HG02973 (cell line): ENCODE results near the gene CALHM2.

Source experiments
- ATAC-seq: cut with Tn5 transposase; IDR thresholded peaks from one replicate; pipeline ENCODE4 v1.9.1; 2021; ENCODE audit warnings: moderate library complexity; ENCODE audit not compliant: unreplicated experiment

Gene CALHM2

GRCh38 chr10:103476046-103476768 lies 24.0 kb upstream of the CALHM2 start:
- peak; percentile 36 for ATAC-seq

GRCh38 chr10:103475437-103475836 lies 23.3 kb upstream of the CALHM2 start:
- ATAC-seq: no peak

GRCh38 chr10:103474077-103474476 lies 21.9 kb upstream of the CALHM2 start:
- no peak for ATAC-seq

GRCh38 chr10:103473261-103473671 lies 21.1 kb upstream of the CALHM2 start:
- ATAC-seq: no peak

- no peak for ATAC-seq
Observed at GRCh38 chr10:103472005-103472404, 19.8 kb upstream of the CALHM2 start.

- peak; percentile 69 for ATAC-seq
Observed at GRCh38 chr10:103470761-103471653, 18.8 kb upstream of the CALHM2 start.

GRCh38 chr10:103469201-103469600 lies 17.0 kb upstream of the CALHM2 start:
- ATAC-seq: no peak

- ATAC-seq: no peak
Observed at GRCh38 chr10:103467406-103467805, 15.2 kb upstream of the CALHM2 start.

- no peak for ATAC-seq
Observed at GRCh38 chr10:103466734-103467133, 14.6 kb upstream of the CALHM2 start.

- ATAC-seq: no peak
Observed at GRCh38 chr10:103465411-103466179, 13.4 kb upstream of the CALHM2 start.

- no peak for ATAC-seq
Observed at GRCh38 chr10:103463499-103463898, 11.3 kb upstream of the CALHM2 start.

GRCh38 chr10:103459615-103460014 lies 7.4 kb upstream of the CALHM2 start:
- ATAC-seq: no peak

GRCh38 chr10:103458720-103459119 lies 6.5 kb upstream of the CALHM2 start, which contains the start of gene CALHM1:
TSS of gene CALHM1 (minus strand) at chr10:103458900. CDS start at chr10:103458751, 149 bp downstream.
- ATAC-seq: no peak

- no peak for ATAC-seq
Observed at GRCh38 chr10:103457896-103458583, 5.9 kb upstream of the CALHM2 start.

GRCh38 chr10:103457176-103457712 lies 5.1 kb upstream of the CALHM2 start:
- ATAC-seq: no peak

GRCh38 chr10:103456074-103456660 lies 4.0 kb upstream of the CALHM2 start:
- ATAC-seq: no peak

- ATAC-seq: no peak
Observed at GRCh38 chr10:103455235-103455634, 3.1 kb upstream of the CALHM2 start.

GRCh38 chr10:103454026-103454425 lies 1.9 kb upstream of the CALHM2 start:
- ATAC-seq: no peak

GRCh38 chr10:103452506-103453230 lies 498 bp upstream of the CALHM2 start:
- ATAC-seq: no peak
